Vagina (tissue), 2 donors: ENCODE data around the gene INSR. TPM values are rescaled to one million over a fixed set of nuclear protein-coding genes. Genes with fewer than 3 reads are reported as not detected.

Experiments used
- DNase-seq, 2 donors: peaks; one replicate each; pipeline ENCODE4 v3.0.0-alpha.2; 2017; ENCODE audit errors: extremely low spot score in 2 of 2
- H3K27ac ChIP-seq: fragments of 200-600 bp; sonication (generic); one replicate; pipeline ENCODE4 v1.5.1; 2019
- H3K27me3 ChIP-seq: fragments of 200-600 bp; sonication (generic); one replicate; pipeline ENCODE4 v1.5.1; 2019
- H3K36me3 ChIP-seq, 2 donors: fragments of 200-600 bp; sonication (generic); one replicate each; pipeline ENCODE4 v1.5.1; 2017 to 2019
- H3K4me1 ChIP-seq: fragments of 200-600 bp; sonication (generic); one replicate; pipeline ENCODE4 v1.5.1; 2019
- H3K4me3 ChIP-seq, 2 donors: fragments of 200-600 bp; sonication (generic); 1 replicate in 1 of 2; 2 replicates in 1 of 2; pipeline ENCODE4 v1.5.1; 2016 to 2019
- H3K9me3 ChIP-seq: fragments of 200-600 bp; sonication (generic); one replicate; pipeline ENCODE4 v1.5.1; 2019
- CTCF ChIP-seq, 3 experiments: fragments of 450-650 bp in 2 of 3; fragments of 200-600 bp in 1 of 3; sonication (generic) in 1 of 3; IDR thresholded peaks; one replicate each; pipeline ENCODE4 v1.5.1; 2017 to 2019; ENCODE audit warnings: antibody characterized with exemption in 3 of 3, mild to moderate bottlenecking in 2 of 3, moderate library complexity in 2 of 3
- POLR2A ChIP-seq, 2 donors: fragments of 450-650 bp; IDR thresholded peaks; one replicate each; pipeline ENCODE4 v1.6.1; 2017; ENCODE audit warnings: antibody characterized with exemption in 2 of 2, mild to moderate bottlenecking in 2 of 2, moderate library complexity in 2 of 2
- POLR2AphosphoS5 ChIP-seq, 2 donors: sonication (generic); formaldehyde crosslinking; IDR thresholded peaks; one replicate each; pipeline ENCODE4 v1.9.0; 2017; ENCODE audit warnings: antibody characterized with exemption in 2 of 2, mild to moderate bottlenecking in 2 of 2, low read depth in 1 of 2; ENCODE audit not compliant: insufficient read depth in 1 of 2
- intact Hi-C: fragments of 100-400 bp; cut with DNase I; formaldehyde crosslinking; loops from one replicate; pipeline ENCODE4 v1.15.1; 2023
- total RNA-seq: library from RNA; depleted of rRNA; stranded (reverse); fragments of >200 nt; gene quantifications from one replicate; pipeline ENCODE4 v1.2.3, GENCODE V29; 2016

INSR gene
- total RNA-seq, 1 donor from 2014 or later, result 86.7 TPM

GRCh38 chr19:7336321-7336973, 42.2 kb upstream of the INSR start:
- intact Hi-C loops, result loop anchor here (5.0 kb wide), 1 partner anchor 184 kb away; no protein-coding TSS in a partner anchor
- H3K27ac ChIP-seq, result no peak overlapping the region
- no peaks in the 10 kb centered on the region for H3K9me3 ChIP-seq
- TF ChIP-seq POLR2A (IDR thresholded peaks at IDR 0.05) (no peak), POLR2AphosphoS5 (IDR thresholded peaks at IDR 0.05; ENCODE audit: insufficient read depth in 1 of 2, low read depth in 1 of 2) (no peak), CTCF (IDR thresholded peaks at IDR 0.05) (no peak)
- DNase-seq, result no peak
- H3K27me3 ChIP-seq, result no peaks in the 10 kb centered on the region
- no peaks in the 10 kb centered on the region for H3K36me3 ChIP-seq
- H3K4me3 ChIP-seq, result no peak overlapping the region
- peaks cover 4% of the 10 kb centered on the region for H3K4me1 ChIP-seq

GRCh38 chr19:7333198-7334118, 39.2 kb upstream of the INSR start:
- no peak overlapping the region for H3K27ac ChIP-seq

GRCh38 chr19:7331446-7331845, 37.2 kb upstream of the INSR start:
- no peak overlapping the region for H3K4me3 ChIP-seq
- intact Hi-C loops, result no loop called here
- no peak overlapping the region for H3K27ac ChIP-seq

More at GRCh38 chr19:7333198-7334118, 39.2 kb upstream of the INSR start:
- H3K36me3 ChIP-seq, result no peaks in the 10 kb centered on the region
- H3K4me3 ChIP-seq, result no peak overlapping the region
- TF ChIP-seq POLR2A (IDR thresholded peaks at IDR 0.05), result no peak
- no peak for TF ChIP-seq CTCF (IDR thresholded peaks at IDR 0.05)
- no peak for TF ChIP-seq POLR2AphosphoS5 (IDR thresholded peaks at IDR 0.05; ENCODE audit: insufficient read depth in 1 of 2, low read depth in 1 of 2)
- intact Hi-C loops, result no loop called here
- H3K9me3 ChIP-seq, result no peaks in the 10 kb centered on the region
- peaks cover 4% of the 10 kb centered on the region for H3K4me1 ChIP-seq
- H3K27me3 ChIP-seq, result no peaks in the 10 kb centered on the region
- no peak for DNase-seq

GRCh38 chr19:7328647-7329046, 34.4 kb upstream of the INSR start:
- Histone ChIP-seq H3K9me3 (no peaks in the 10 kb centered on the region), H3K27ac (no peak overlapping the region), H3K4me1 (no peaks in the 10 kb centered on the region), H3K27me3 (no peaks in the 10 kb centered on the region), H3K4me3 (no peak overlapping the region), H3K36me3 (no peaks in the 10 kb centered on the region)
- no peak for TF ChIP-seq CTCF (IDR thresholded peaks at IDR 0.05)
- TF ChIP-seq POLR2AphosphoS5 (IDR thresholded peaks at IDR 0.05; ENCODE audit: insufficient read depth in 1 of 2, low read depth in 1 of 2), result no peak
- TF ChIP-seq POLR2A (IDR thresholded peaks at IDR 0.05), result no peak
- intact Hi-C loops, result no loop called here
- no peak for DNase-seq

More at GRCh38 chr19:7331446-7331845, 37.2 kb upstream of the INSR start:
- no peaks in the 10 kb centered on the region for H3K9me3 ChIP-seq
- no peak for DNase-seq
- no peaks in the 10 kb centered on the region for H3K27me3 ChIP-seq
- no peaks in the 10 kb centered on the region for H3K36me3 ChIP-seq
- TF ChIP-seq CTCF (IDR thresholded peaks at IDR 0.05), result no peak
- TF ChIP-seq POLR2AphosphoS5 (IDR thresholded peaks at IDR 0.05; ENCODE audit: insufficient read depth in 1 of 2, low read depth in 1 of 2), result no peak
- no peak for TF ChIP-seq POLR2A (IDR thresholded peaks at IDR 0.05)
- H3K4me1 ChIP-seq, result peaks cover 2% of the 10 kb centered on the region
